GM18517 (cell line): Measurements from ENCODE around the gene MGMT.
"Not testable (repeated sequence)": the region's sequence is repeated elsewhere in the genome, so short reads cannot be mapped to it uniquely, and the experiment has no call there.

Experiments used
- ATAC-seq: cut with Tn5 transposase; IDR thresholded peaks from one replicate; pipeline ENCODE4 v1.9.1; 2021; ENCODE audit warnings: mild to moderate bottlenecking, moderate library complexity; ENCODE audit not compliant: unreplicated experiment

The MGMT gene

DNA sequence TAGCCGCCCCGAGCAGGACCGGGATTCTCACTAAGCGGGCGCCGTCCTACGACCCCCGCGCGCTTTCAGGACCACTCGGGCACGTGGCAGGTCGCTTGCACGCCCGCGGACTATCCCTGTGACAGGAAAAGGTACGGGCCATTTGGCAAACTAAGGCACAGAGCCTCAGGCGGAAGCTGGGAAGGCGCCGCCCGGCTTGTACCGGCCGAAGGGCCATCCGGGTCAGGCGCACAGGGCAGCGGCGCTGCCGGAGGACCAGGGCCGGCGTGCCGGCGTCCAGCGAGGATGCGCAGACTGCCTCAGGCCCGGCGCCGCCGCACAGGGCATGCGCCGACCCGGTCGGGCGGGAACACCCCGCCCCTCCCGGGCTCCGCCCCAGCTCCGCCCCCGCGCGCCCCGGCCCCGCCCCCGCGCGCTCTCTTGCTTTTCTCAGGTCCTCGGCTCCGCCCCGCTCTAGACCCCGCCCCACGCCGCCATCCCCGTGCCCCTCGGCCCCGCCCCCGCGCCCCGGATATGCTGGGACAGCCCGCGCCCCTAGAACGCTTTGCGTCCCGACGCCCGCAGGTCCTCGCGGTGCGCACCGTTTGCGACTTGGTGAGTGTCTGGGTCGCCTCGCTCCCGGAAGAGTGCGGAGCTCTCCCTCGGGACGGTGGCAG, at the start of gene MGMT:
Gene MGMT (plus strand): TSS at position 539 of the 656 bp plus-strand sequence.
- ATAC-seq = peak; percentile 86

DNA sequence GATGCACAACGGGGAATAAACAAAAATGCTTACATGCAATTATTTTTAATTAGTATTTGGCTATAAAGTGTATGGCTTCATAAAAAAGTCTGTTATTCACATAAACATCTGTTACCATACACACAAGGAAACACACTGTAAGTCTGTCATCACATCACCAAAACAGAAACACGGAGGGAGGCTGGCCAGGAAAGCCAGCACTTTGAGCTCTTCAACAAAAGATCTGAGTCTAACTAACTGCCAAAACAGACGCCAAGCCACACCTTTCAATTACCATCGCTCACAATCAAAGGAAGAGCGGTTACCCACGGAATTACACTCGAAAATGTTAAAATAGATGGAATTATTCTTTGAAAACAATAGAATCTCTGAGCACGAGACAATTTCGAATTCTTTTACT, 49.2 kb upstream of the MGMT start:
- ATAC-seq = no peak

DNA sequence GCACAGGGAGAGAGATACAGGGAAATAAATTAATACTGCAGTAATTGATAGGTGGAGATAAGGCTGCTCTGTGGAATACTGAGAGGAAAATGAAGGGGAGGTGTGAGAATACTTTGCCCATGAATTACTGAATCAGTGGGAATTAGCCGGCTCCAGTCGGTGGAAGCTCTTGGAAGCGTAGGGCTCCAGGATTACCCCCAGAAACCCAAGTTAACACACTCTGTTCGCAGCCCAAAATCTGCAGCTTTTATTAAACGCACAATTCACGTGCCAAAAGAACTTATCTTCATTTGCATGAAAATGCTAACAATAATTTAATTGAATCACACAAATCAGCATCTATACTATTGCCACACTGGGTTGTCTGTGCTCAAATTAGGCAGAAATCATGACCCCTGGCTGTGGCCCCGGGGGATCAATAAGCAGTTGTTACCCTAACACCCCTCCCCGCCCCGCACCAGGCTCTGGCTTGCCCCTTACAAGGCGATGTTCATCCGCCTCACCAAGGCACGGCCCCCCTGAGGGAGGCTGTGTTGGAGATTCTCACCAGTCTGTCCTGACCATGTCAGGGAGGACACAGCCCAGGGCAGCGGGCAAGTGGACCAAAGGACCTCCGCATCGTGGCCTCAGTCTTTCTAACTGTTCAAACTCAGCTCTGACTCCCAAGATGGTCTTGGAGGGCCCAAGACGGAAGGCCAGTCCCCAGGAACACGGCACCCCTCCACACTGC, 48.4 kb upstream of the MGMT start:
- no peak for ATAC-seq

DNA sequence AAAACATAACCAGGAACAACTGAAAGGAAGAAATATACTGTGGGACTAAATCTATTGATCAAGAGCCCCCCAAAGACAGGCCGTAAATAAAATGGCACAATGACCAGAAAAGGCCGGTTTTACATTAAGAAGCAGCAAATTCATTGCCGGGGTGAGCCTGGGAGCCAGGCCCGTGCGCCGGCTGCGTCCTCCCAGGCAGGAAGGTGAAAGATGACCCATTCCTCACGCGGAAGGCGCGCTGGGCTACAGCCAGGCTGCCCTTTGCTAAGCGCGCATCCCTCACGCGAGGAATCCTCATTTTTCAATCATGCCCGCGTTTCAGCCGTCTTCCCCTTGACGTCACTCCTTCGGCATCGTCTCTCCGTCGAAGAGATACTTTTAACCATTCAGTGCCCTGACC, 47.6 kb upstream of the MGMT start:
- no peak for ATAC-seq

DNA sequence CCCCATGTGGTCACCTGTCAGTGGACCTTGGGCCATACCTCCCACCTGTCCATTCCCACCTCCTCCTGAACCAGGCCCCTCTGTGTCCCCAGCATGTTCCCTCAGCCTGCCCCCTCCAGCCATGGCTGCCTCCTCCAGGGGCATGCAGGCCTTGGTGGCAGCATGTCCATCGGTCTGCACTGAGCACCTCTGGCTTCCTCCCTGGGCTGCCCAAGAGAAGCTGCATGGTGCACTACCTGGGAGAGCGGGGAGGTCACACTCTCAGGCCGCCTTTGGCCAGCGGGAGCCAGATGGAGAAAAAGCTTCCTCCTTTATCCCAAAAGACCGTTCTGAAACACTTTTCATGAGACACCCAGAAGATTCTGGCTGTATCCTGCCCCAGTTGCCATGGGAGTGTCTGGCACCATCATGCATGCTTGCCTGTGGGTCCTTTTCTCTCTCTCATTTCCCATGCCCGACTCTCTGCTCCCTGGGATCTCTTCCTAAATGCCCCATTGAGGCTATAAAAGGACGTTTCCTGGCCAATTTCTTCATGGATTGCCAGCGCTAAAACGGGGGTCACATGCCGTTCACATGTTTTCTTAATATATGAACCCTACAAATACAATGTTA, 45.5 kb upstream of the MGMT start:
- no peak for ATAC-seq

DNA sequence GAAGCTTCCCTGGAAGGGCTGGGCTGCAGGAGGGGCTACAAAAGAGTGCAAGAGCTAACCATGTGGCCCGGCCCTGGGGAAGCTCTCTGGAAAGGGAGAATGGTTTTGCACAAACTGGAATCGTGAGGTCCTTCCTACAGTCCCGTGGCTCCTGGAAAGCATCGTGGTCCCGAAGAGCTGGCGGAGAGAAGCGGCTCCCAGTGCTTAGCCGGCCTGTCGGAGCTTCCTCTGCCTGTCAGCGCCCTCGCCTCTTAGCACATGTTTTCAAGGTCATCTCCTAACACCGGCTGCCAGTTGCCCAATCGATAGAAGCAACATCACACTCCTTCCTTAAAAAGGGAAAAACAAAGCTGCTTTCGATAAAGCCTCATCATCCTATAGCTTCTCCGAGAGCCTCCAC, 42.1 kb upstream of the MGMT start:
- no peak for ATAC-seq

DNA sequence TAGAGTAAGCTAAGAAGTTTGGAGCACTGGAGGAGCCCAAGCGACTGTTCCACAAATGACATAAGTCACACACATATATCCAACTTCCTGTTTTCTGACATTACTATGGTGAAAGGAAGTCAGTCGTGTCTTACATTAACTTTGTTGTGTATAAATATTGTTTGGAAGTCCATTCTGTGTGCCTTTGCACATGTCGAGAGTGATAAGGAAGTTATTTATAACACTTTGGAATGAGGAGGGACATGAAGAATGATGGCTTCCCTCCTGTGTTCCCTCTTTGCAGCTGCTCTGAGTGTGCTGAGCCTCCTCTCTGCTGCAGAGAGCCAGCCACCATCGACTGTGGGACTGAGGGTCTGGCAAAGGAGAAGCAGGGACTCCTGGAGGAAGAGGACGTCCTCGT, 40.4 kb upstream of the MGMT start:
- no peak for ATAC-seq

DNA sequence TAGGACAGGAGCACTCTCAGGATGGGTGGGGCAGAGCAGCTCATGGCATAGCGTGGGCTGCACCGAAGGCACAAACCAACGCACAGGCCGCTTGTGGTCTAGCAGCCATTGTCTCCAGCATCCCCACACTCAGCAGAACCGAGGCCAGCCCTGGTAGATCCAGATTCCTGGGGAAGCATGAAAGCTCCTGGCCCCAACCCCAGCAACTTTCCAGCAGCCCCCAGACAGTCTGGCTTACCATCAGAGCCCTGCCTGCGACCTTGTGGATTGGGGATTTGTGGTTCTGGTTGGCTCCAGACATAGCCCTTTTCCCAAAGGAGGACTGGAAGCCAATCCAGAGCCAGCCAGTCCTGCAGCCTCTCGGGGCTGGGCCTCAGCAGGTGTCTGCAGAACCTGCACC, 33.8 kb upstream of the MGMT start:
- no peak for ATAC-seq

DNA sequence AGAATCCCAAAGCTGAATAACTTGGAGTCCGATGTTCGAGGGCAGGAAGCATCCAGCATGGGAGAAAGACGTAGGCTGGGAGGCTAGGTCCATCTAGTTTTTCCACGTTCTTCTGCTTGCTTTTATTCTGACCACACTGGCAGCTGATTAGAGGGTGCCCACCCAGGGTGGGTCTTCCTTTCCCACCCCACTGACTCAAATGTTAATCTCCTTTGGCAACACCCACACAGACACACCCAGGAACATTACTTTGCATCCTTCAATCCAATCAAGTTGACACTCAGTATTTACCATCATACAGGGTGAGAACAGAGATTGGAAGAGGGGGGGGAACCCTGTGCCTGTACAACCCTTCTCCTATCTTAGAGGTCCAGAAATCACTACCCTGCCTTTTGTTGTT, 31.3 kb upstream of the MGMT start:
- ATAC-seq = not testable (repeated sequence)

DNA sequence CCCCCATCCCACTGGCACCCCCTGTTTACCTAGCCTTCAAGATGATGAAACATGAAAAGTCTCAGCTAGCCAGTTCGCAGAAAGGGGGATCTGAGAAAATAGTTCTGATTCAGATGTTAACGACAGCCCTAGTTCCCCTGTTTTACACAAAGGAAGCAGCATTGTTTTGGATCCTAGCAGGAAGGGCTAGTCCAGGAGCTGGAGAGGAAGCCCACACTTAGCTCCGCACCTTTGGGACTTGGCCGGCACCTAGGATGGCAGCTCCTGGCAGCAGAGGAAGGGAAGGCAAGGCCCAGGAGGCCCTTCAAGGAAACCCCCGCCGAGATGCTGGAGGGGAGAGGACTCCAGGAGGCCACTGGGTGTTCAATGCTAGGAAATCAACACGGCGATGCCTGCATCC, 29.0 kb upstream of the MGMT start:
- no peak for ATAC-seq

DNA sequence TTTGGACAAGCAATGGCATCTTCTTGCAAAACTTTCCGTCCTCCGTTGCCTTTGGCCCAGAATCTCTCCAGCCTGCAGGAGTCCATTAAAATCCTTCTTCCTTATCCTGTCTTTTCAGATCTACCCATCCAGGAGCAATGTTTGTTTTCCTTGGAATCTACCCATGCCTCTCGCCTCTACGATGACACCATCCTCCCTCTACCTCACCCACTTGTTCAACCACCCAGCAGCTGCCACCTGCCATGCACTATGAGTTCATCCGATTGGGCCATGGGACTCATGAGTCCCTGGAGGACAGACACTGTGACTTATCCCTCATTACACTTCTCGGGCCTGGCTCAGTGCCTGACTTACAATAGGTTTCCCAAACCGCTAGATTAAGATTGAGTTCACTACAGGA, 26.8 kb upstream of the MGMT start:
- ATAC-seq = no peak

DNA sequence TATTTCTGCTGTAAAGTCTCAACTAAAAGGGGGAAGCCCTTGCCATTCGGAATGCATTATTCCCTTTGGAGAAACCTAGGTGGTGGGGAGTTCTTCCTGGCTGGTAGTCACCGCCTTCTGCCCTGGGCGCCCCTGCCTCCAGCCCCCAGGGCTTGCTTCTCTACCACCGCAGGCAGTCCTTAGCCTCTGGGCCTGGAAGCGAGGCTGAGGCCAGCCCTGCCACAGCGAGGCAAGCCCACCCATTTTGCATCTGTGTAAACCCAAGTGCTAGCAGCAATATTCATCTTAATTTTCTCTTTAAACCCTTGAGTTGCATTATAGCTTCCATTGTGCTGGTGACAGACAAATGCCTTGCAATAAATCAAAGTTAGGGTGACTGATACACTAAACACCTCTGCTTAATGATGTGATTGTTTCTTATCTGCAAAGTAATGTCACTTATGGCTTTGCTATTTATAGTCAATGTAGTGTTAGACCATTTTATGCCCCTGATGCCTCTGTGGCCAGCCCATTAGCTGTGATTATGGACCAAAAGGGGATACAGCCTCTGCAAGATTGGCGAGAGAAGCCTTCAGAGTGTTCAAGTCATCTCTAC, 26.2 kb upstream of the MGMT start:
- no peak for ATAC-seq

DNA sequence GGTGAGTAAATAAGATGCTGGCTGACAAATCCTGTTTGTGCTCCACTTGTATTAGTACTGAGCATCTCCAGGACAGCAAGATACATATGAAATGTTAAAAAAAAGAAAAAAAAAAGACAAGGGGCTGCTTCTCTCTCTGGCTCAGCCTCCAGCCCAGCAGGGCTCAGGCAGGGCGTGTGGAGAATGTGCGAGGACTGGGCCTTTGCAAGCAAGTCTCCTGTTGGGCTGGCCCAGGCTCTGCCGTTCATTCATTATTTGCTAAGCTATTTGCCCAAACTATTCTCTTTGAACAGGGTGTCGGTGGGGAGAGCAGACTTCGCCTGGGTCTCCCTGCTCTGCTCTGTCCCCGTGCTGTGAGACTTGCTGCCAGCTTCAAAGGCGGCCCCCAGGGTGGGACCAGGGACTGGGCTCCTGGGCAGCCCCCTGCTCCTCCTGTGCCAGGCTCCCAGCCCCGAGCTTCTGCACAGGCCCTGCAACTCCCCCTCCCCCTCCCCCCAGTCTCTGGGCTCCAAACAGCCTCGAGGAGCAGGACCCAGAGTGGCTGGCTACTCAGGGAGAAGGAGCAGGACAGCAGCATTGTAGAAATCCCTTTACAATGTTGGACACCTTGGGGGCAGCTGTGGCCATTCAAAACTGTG, 25.6 kb upstream of the MGMT start:
- no peak for ATAC-seq

DNA sequence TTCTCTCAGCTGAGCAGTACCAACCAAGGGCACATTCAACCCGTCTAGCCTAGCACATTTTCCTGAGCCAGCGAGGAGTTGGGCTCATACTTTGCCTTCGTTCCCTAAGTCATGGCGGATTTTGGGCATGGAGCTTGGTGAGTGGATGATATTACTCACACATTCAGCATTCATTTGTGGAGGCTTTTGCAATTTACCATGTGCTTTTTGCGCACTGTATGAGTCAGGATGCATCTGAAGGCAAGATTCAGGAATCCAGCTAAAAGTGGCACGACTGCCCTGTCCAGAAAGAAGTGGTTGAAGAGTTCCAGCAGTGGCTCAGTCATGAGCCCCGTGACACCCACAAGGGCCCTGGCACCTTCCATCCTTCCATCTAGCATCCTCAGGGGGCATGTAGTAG, 24.2 kb upstream of the MGMT start:
- no peak for ATAC-seq

DNA sequence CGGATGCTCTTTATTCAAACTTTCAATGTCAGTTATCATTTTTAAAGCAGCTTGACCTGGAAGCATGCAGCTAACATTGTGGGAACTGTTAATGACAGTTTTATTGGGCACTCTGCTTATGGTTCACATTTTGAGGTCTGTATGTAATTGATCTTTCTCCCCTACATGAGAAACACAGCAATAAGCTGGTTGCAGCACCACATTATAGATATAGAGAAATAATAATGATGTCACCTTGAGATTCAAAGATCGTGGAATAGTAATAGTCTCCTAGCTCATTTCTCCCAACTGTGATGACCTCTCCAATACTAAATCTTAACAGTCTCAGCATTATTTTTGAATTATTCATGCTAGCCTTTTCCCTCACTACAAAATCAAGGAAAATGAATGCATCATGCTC, 22.7 kb upstream of the MGMT start:
- no peak for ATAC-seq

DNA sequence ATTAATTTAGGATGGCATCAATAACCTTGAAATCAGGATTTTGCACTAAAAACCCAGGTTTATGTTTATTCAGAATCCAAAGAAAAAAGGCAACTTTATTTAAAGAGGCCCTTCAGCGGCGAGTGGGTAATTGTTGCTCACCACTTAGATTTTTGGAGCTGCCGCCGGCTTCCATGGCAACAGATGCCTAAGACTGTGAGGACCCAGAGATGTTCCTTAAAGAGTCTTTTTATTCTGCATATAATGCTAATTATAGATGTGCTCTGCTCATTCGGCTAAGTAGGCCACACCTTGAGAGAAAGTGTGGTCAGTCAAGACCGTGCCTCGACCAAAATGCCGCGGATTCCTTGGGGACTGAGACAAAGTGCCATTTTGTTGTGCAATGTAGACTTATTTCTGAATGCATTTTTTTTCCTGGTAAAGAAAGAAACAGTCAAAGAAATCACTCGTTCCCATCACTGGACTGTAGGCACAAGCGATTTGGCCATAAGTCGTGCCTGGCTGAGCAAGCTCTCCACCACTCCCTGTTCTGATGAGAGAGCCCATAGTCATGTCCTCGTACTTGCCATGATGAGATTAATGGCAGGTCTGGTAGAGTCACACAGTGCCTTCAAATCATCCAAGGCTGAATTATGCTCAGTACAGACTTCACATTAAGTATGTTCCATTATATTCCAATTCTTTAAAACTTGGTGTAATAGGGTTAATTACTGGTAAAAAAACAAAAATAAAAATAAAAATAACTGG, 21.4 kb upstream of the MGMT start:
- no peak for ATAC-seq

DNA sequence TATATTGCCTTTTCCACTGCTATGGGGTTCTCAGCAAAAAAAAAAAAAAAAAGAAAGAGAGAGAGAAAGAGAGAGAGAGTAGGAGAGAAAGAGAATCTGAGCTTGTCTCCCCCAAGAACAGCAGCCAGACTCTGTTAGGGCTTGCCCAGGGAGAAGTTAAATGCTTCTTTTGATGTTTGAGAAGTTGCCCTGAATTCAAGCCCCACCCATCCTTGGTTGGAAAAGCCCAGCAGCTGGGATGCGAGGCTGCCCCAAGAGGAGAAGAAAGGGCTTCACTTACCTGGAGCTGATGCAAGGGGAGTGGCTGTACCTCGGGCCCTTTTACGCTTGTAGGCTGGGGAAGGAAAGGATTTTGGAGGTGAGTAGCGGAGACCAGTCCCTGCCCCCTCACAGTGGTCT, 20.9 kb upstream of the MGMT start:
- ATAC-seq = no peak

DNA sequence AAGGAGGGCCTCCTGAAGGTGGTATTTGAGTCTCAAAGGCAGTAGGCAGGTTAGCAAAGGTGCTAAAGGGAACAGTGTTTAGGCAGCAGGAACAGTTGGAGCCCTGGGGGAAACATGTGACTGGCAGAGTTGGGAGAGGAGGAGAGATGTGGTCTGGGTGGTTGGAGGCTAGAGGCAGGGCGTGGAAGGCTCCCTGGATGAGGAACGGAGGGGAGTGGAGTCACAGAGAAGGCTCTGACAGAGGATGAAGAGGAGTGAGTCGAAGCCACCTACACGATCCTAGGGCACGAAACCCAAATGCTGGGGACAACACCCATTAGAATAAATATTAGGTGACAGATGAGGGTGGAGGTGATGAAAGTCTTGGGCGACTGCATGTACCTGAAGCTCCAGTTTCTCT, 19.6 kb upstream of the MGMT start:
- ATAC-seq = no peak

DNA sequence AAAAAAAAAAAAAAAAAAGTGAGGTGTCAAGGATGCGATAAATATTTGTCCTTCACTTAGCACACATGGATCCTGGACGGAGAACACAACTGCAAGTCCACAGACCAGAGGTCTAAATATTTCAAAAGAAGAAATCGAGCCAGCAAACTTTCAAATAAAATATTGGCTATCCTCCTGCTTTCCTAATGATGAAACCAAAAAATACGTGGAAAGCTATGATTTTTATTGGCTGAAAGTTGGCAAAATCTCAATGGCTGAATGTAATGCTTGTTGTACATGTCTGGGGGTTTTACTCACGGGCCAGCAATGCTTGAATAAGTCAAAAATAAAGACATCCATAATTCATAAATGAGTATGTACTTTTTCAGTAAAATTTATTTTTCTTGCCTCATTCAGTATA, 19.0 kb upstream of the MGMT start:
- no peak for ATAC-seq

DNA sequence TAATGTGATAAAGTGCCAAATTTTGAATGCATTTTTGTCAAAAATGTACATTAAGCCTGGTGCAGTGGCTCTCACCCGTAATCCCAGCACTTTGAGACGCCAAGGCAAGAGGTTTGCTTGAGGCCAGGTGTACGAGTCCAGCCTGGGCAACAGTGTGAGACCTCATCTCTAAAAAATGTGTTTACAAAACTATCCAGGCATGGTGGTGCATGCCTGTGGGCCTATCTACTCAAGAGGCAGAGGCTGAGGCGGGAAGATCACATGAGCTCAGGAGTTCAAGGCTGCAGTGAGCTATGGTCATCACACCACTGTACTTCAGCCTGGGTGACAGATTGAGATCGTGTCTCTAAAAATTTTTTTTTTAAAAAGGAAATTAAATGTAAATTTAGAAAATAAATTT, 18.5 kb upstream of the MGMT start:
- no peak for ATAC-seq

DNA sequence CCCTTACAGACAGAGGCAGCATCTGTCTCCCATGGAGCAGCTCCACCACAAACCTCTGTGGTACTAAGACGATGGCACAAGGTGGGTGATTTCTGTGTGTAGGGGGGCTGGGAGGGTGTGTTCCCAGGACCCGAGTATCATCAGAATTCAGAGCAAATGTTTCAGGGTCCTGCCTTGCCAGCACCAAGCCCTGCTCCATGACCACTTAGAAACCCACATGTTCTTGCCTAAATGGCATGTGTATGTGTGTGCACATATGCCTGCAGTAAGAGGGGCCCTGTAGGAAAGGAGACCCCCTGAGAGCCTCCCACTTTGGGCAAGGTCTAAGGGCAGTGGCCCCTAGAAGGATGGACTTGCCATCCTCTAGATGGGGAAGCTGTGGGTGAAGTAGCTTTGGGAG, 17.1 kb upstream of the MGMT start:
- no peak for ATAC-seq
